GM12864 (cell line): Measurements from ENCODE around the gene ALOX5.

ENCODE experiments used
- DNase-seq: peaks from one replicate; pipeline ENCODE4 v3.0.0-alpha.2; 2011; ENCODE audit warnings: low read depth
- H3K4me3 ChIP-seq: 2 replicates; pipeline ENCODE4 v1.5.1; 2011; ENCODE audit warnings: mild to moderate bottlenecking, low read depth, low read length, control low read depth
- TF ChIP-seq, protein P1 (sequence below): IDR thresholded peaks from 2 replicates; pipeline ENCODE4 v1.5.1; 2011; ENCODE audit warnings: low read depth, mild to moderate bottlenecking, moderate library complexity, low read length, control low read depth, inconsistent platforms; ENCODE audit errors: missing control alignments

ALOX5 gene

DNA sequence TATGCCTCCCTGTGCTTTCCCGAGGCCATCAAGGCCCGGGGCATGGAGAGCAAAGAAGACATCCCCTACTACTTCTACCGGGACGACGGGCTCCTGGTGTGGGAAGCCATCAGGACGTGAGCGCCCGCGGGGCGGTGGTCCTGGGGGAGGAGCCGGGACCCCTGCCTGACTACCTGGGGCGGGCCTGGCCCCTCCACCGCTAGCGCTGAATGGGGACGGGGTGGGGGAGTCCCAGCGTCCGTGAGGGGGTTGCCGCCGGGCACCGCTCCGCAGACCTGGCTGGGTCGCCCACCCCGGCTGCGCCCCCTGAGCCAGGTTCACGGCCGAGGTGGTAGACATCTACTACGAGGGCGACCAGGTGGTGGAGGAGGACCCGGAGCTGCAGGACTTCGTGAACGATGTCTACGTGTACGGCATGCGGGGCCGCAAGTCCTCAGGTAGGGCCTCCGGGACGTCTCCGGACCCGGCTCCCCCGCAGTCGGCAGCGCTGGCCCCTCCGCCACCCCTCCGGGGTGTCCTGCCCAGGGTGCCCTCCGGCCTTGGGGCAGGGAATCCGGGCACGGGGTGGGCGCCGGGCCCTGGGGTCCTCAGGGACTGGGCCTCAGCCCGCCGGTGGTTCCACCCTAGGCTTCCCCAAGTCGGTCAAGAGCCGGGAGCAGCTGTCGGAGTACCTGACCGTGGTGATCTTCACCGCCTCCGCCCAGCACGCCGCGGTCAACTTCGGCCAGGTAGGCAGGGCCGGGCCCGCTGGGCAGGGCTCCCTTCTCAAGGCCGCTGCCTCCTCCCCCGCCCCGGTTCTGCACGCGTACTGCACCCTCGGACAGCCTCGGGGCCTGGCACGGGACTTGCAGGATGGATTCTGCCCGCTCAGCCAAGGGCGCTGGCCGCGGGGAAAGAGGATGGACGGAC, 69.3 kb downstream of the ALOX5 start:
- no peak for DNase-seq
- TF ChIP-seq, protein P1, sequence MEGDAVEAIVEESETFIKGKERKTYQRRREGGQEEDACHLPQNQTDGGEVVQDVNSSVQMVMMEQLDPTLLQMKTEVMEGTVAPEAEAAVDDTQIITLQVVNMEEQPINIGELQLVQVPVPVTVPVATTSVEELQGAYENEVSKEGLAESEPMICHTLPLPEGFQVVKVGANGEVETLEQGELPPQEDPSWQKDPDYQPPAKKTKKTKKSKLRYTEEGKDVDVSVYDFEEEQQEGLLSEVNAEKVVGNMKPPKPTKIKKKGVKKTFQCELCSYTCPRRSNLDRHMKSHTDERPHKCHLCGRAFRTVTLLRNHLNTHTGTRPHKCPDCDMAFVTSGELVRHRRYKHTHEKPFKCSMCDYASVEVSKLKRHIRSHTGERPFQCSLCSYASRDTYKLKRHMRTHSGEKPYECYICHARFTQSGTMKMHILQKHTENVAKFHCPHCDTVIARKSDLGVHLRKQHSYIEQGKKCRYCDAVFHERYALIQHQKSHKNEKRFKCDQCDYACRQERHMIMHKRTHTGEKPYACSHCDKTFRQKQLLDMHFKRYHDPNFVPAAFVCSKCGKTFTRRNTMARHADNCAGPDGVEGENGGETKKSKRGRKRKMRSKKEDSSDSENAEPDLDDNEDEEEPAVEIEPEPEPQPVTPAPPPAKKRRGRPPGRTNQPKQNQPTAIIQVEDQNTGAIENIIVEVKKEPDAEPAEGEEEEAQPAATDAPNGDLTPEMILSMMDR: no peak
- no peak overlapping the region for H3K4me3 ChIP-seq

DNA sequence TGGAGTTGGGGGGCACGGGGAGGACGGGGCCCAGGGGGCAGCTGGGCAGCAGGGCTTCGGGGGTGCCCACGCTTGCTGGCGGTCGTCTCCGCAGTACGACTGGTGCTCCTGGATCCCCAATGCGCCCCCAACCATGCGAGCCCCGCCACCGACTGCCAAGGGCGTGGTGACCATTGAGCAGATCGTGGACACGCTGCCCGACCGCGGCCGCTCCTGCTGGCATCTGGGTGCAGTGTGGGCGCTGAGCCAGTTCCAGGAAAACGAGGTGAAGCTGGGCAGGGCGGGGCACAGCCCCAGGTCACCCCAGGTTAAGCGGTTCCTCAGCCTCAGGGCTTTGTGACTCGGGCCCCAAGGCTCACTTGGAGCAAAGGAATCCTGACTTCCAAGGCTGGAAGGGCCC, 70.0 kb downstream of the ALOX5 start:
- no peak overlapping the region for H3K4me3 ChIP-seq
- TF ChIP-seq, protein P1: no peak
- no peak for DNase-seq

DNA sequence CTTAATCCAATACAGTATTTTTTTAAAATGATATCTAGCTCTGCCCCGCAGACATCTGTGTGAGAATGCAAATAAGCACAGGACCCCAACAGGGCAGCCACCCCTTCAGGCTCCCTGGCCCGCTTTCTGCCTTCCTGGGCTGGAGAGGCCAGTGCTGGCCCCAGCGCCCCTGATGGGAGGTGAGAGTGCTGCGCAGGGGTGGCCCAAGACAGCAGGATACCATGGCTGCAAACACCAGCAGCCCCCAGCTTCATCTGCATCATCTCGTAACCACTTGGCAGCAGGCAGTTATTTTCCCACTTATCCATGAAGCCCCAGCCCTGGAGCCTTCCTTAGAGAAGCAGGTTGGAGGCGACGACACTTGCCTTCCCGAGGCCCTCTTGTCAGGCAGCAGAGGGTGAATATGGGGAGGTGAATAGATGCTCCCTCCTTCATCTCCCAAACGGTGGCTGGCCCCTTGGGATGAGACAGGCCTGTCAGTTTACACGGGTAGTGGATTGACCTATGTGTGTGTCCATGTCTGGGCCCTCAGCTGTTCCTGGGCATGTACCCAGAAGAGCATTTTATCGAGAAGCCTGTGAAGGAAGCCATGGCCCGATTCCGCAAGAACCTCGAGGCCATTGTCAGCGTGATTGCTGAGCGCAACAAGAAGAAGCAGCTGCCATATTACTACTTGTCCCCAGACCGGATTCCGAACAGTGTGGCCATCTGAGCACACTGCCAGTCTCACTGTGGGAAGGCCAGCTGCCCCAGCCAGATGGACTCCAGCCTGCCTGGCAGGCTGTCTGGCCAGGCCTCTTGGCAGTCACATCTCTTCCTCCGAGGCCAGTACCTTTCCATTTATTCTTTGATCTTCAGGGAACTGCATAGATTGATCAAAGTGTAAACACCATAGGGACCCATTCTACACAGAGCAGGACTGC, 71.2 kb downstream of the ALOX5 start:
- TF ChIP-seq, protein P1: no peak
- no peak for DNase-seq
- no peak overlapping the region for H3K4me3 ChIP-seq

DNA sequence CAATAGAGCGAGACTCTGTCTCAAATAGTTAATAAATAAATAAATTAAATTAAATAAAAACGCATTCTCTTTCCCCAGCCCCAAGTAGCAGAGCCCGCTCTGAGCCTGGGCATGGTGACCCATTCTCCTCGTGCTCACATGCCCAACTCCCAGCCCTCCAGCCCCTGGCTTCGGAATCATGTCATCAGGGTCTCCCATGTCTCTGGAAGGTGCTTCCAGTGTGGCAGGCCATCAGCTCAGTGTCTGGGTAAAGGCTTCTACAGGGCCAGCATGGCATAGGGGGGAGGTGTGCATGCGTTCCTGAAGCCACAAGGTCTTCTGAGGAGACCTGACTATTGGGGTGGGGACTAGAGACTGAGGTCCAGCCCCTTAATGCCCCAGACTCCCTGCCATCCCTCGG, 72.8 kb downstream of the ALOX5 start:
- H3K4me3 ChIP-seq: no peak overlapping the region
- DNase-seq: no peak
- TF ChIP-seq, protein P1: no peak

DNA sequence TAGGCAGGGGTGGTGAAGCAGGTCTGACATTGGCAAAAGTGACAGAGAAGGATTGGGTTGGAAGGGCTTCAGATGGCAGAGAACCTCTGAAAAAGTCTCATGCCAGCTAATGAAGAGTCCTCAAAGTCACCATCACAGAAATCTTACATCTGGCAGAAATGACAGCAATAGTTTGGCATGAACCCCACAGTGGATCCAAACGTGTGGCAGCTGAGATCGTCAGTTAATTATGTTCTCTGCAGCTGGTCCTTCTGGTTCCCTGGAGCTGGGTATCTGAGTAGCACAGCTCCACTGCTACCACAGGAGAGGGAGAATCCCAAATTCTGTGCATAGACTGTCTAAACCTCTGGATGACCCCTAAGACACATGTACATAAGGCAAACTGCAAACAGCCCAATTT, 73.4 kb downstream of the ALOX5 start:
- TF ChIP-seq, protein P1: no peak
- no peak overlapping the region for H3K4me3 ChIP-seq
- DNase-seq: no peak

DNA sequence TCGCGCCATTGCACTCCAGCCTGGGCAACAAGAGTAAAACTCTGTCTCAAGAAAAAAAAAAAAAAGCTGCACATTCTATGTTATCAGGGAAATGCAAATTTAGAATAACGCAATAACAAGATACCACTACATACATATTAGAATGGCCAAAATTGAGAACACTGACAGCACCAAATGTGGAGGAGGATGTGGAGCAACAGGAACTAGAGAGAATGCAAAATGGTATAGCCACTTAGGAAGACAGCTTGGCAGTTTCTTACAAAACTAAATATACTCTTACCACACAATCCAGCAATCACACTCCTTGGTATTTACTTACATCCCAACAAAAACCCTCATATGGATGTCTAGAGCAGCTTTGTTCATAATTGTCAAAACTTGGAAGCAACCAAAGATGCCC, 76.8 kb downstream of the ALOX5 start:
- TF ChIP-seq, protein P1: no peak
- DNase-seq: no peak
- H3K4me3 ChIP-seq: no peak overlapping the region
